ENCODE measurements around the gene SH2D2A.

SH2D2A gene

GRCh38 chr1:156807627-156808026 lies 9.0 kb downstream of the SH2D2A start:
- in situ Hi-C loops (cut with HindIII; ENCODE audit: low pct_ligation_motif_present, low pct_unique_long_range_greater_than_20kb, low sequenced_read_pairs) = no loop called here
- no peak for DNase-seq

GRCh38 chr1:156806512-156807440 lies 9.9 kb downstream of the SH2D2A start:
- in situ Hi-C loops (cut with HindIII; ENCODE audit: low pct_ligation_motif_present, low pct_unique_long_range_greater_than_20kb, low sequenced_read_pairs) = no loop called here
- DNase-seq = no peak

- DNase-seq = no peak
- in situ Hi-C loops (cut with HindIII; ENCODE audit: low pct_ligation_motif_present, low pct_unique_long_range_greater_than_20kb, low sequenced_read_pairs) = no loop called here
Measured at GRCh38 chr1:156805766-156806511, 10.7 kb downstream of the SH2D2A start.

GRCh38 chr1:156804572-156805243 lies 11.9 kb downstream of the SH2D2A start:
- in situ Hi-C loops (cut with HindIII; ENCODE audit: low pct_ligation_motif_present, low pct_unique_long_range_greater_than_20kb, low sequenced_read_pairs) = no loop called here
- DNase-seq = peak; percentile 30

GRCh38 chr1:156804026-156804425 lies 12.6 kb downstream of the SH2D2A start:
- no peak for DNase-seq
- in situ Hi-C loops (cut with HindIII; ENCODE audit: low pct_ligation_motif_present, low pct_unique_long_range_greater_than_20kb, low sequenced_read_pairs) = no loop called here

- in situ Hi-C loops (cut with HindIII; ENCODE audit: low pct_ligation_motif_present, low pct_unique_long_range_greater_than_20kb, low sequenced_read_pairs) = no loop called here
Measured at GRCh38 chr1:156803086-156803851, 13.4 kb downstream of the SH2D2A start.

GRCh38 chr1:156802421-156802935 lies 14.2 kb downstream of the SH2D2A start:
- in situ Hi-C loops (cut with HindIII; ENCODE audit: low pct_ligation_motif_present, low pct_unique_long_range_greater_than_20kb, low sequenced_read_pairs) = no loop called here
- DNase-seq = no peak

More at GRCh38 chr1:156803086-156803851, 13.4 kb downstream of the SH2D2A start:
- no peak for DNase-seq

- no peak for DNase-seq
- in situ Hi-C loops (cut with HindIII; ENCODE audit: low pct_ligation_motif_present, low pct_unique_long_range_greater_than_20kb, low sequenced_read_pairs) = no loop called here
Measured at GRCh38 chr1:156801409-156802121, 15.1 kb downstream of the SH2D2A start.

GRCh38 chr1:156797212-156797871 lies 19.3 kb downstream of the SH2D2A start:
- in situ Hi-C loops (cut with HindIII; ENCODE audit: low pct_ligation_motif_present, low pct_unique_long_range_greater_than_20kb, low sequenced_read_pairs) = no loop called here
- DNase-seq = peak; percentile 76

GRCh38 chr1:156796340-156797097 lies 20.1 kb downstream of the SH2D2A start:
- in situ Hi-C loops (cut with HindIII; ENCODE audit: low pct_ligation_motif_present, low pct_unique_long_range_greater_than_20kb, low sequenced_read_pairs) = no loop called here
- DNase-seq = peak; percentile 77

GRCh38 chr1:156795787-156796186 lies 20.9 kb downstream of the SH2D2A start:
- in situ Hi-C loops (cut with HindIII; ENCODE audit: low pct_ligation_motif_present, low pct_unique_long_range_greater_than_20kb, low sequenced_read_pairs) = no loop called here
- peak; percentile 79 for DNase-seq

GRCh38 chr1:156795374-156795733 lies 21.3 kb downstream of the SH2D2A start:
- in situ Hi-C loops (cut with HindIII; ENCODE audit: low pct_ligation_motif_present, low pct_unique_long_range_greater_than_20kb, low sequenced_read_pairs) = no loop called here
- no peak for DNase-seq

GRCh38 chr1:156794506-156795373 lies 21.9 kb downstream of the SH2D2A start:
- in situ Hi-C loops (cut with HindIII; ENCODE audit: low pct_ligation_motif_present, low pct_unique_long_range_greater_than_20kb, low sequenced_read_pairs) = no loop called here
- peak; percentile 85 for DNase-seq

- in situ Hi-C loops (cut with HindIII; ENCODE audit: low pct_ligation_motif_present, low pct_unique_long_range_greater_than_20kb, low sequenced_read_pairs) = no loop called here
- DNase-seq = no peak
Measured at GRCh38 chr1:156789621-156790318, 26.9 kb downstream of the SH2D2A start.

GRCh38 chr1:156788136-156788535 lies 28.5 kb downstream of the SH2D2A start:
- DNase-seq = no peak
- in situ Hi-C loops (cut with HindIII; ENCODE audit: low pct_ligation_motif_present, low pct_unique_long_range_greater_than_20kb, low sequenced_read_pairs) = no loop called here

All from ACHN (cell line).